HG02571 (cell line): Measurements from ENCODE around the gene TRIP6.

Experiments
- ATAC-seq: cut with Tn5 transposase; IDR thresholded peaks from one replicate; pipeline ENCODE4 v1.9.1; 2021; ENCODE audit warnings: mild to moderate bottlenecking, moderate library complexity; ENCODE audit not compliant: unreplicated experiment

The TRIP6 gene

DNA sequence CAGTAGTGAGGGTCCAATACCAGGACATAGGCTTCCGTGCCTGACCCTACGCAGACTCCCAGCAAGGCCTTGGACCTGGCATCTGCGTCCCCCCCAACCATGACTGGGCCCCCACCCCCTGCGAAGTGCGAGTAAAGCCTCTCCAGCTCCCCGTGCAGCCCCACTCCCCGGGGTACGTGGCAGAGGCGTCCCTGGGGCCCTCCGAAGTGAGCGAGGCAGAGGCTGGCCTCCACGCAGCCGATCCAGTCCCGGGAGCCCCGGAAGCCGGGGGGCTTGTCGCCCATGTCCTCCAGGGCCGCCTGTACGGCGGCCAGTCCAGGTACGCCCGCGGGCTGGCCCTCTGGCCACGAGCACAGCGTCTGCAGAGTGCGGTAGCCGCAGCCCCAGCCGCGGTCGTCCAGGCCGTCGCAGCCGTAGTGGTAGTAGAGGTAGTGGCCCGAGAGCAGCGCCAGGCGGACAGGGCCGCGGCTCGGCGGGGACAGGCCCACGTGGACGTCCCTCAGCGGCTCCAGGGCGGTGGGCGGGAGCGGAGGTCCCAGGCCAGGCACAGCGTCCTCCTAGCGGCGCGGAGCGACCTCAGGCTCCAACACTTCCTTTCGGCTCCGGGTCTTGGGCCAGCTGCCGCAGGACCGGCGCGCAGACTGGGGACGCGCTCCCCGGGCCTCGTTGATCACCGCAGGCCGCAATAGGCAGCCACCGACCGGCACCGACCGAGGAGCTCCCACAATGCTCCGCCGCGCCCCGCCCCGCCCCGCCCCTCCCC, 22.0 kb downstream of the TRIP6 start, which contains the start of gene UFSP1:
Gene UFSP1 (minus strand): TSS at position 728 of the 763 bp plus-strand sequence. CDS start 444 bp downstream, at position 284.
- ATAC-seq, result peak; percentile 33

DNA sequence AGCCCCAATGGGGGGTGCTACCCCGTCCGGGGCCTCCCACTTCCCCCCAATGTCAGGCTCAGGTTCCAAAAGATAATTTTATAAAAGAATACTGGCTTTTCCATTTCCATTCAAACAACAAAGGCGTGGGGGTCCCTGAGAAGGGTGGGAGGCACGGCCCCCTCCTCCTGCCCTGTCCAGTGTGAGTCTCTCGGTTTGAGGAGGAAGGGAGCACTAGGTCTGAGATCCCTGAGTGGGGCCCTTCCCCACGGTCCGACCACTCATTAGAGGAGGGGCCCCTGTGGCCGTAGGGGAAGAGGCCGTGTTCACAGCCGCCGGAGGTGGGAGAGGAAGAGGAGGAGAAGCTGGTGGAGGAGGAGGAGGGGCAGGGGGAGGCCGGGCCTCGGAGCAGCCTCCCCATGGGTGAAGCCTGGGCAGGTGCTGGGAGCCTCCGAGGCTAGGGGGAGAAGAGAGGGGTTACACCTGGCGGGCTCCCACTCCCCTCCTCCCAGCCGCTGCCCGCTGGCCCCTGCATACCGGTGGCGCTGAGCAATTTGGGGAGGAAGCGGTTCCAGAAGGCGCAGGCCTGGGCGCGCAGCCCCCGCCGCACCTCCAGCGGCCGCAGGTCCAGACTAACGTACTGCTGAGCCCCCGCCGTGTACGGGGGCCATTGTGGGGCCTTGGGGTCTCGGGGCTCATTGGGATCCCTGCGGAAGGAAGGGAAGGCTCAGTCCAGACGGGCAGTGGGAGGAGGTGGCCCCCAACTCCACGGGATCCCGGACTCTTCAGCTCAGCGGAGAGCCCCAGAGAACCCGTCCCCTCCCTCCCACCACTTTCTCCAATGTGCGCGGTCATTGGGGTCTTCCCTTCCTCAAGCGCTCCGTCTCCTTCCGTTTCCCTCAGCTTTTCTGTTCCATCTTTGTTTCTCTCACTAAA, 23.7 kb downstream of the TRIP6 start:
- no peak for ATAC-seq

DNA sequence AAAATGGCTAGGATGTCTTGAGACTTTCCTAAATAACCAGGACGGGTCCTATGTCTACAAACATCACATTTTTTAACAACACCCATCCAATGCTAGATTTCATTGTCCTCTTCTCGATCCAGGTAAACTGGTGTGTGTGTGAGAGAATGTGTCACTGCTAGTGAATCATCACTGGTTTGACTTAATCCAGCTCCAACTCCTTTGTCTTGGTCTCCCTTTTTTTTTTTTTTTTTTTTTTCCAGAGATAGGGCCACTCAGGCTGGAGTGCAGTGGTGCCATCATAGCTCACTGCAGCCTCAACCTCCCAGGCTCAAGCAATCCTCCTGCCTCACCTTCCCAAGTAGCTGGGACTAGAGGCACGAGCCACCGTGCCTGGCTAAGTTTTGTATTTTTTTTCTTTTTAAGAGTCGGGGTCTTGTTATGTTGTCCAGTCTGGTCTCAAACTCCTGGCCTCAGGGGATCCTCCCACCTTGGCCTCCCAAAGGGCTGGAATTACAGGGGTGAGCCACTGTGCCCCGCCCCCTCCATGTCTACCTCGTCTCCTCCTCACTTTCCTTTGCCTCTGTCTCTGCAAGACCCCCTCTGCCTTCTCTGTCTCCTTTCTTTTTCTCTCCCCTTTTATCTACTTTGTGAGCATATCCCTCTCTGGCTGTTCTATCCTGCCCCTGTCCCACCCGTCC, 24.5 kb downstream of the TRIP6 start:
- ATAC-seq, result no peak

DNA sequence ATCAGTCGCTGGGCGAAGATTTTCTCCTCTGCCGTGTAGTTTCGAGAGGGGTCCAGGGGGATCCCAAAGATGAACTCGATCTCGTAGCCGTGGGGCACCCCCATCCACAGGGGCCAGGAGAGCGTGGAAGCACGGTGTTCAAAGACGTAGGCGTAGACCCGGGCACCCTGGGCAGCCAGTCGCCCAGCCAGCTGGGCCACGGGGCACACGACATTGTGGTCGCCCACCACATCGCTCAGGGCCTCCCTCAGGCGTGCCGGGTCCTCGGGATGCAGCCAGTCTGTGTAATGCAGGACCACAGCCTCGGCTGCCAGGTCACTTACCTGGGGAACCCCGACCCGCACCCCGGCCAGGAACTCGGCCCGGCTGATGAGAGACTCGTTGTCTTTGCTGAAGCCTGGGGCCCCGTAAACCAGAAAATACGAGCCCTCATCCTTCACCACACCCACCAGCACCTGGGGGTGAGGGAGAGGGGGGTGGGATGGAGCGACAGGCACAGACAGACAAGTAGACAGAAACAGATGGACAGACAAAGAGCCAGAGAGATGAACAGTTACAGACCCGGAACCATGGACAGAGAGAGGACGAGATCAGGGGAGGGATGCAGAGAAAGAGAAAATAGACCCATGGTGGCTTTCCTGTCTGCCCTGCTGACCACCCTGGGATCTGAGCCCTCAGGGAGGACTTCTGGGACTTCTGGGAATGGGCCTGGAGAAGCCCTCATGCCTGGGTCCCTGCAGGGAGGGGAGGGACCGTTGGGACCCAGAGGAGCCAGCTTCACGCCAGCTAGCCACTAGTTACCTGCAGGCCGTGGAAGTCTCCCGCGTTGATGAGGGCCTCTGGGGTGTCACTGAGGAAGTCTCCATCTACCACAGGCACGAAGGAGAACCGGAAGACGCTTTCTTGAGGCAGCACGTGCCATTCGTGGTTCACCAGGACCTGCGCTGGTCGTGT, 25.5 kb downstream of the TRIP6 start:
- ATAC-seq, result no peak

DNA sequence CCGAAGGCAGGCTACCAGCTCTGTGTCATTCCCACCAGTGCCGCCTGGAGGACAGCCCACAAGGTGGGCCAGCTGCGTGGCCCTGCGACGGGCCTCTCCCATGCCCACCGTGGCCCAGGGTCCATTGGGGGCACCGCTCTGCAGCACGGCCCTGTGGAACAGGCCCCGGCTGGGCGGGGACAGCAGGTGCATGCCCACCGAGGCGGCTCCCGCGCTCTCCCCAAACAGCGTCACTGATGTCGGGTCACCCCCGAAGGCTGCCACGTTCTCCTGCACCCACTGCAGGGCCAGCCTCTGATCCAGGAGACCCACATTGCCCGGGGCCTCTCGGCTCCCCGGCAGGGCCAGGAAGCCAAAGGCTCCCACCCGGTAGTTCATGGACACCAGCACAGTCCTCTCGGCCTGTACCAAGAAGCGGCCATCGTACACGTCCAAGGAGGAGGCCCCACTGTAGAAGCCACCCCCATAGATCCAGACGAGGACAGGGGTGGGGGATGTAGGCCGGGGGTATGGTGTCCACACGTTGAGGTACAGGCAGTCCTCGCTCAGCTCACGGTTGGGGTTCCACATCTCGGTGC, 26.2 kb downstream of the TRIP6 start:
- ATAC-seq, result no peak

DNA sequence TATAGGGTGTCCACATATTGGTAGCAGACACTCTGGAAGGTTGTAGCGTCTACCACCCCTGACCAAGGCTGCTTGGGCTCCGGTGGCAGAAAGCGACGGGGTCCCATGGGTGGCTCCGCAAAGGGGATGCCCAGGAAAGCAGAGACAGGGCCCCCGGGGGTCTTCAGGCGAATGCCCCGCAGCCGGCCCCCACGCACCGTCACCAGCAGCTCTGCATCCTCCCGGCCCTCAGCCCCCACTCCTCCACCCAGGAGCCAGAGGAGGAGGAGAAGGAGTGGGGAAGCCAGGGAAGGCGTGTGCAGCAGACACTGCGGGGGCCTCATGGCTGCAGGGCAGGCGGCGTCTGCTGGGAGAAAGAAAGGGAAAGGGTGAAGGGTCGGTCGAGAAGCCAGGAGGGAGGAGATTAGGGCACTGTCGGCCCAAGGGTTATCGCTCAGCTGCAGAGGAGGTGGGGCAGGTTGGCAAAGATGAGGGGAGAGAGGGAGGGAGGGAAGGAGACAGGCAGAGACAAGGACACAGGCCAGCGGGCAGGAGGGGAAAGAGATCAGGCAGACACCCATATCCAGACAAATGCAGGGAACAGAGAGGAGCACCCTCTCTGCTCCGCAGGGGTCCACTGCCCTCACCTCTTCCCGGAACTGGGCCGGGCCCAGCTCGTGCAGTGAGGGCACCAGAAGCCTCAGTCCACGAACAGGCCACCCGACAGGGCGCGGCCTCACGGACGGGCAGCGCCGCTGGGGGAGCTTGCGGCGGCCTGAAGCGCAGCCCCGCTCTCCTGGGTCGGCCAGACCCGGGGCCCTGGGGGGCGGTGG, 26.9 kb downstream of the TRIP6 start:
- no peak for ATAC-seq

DNA sequence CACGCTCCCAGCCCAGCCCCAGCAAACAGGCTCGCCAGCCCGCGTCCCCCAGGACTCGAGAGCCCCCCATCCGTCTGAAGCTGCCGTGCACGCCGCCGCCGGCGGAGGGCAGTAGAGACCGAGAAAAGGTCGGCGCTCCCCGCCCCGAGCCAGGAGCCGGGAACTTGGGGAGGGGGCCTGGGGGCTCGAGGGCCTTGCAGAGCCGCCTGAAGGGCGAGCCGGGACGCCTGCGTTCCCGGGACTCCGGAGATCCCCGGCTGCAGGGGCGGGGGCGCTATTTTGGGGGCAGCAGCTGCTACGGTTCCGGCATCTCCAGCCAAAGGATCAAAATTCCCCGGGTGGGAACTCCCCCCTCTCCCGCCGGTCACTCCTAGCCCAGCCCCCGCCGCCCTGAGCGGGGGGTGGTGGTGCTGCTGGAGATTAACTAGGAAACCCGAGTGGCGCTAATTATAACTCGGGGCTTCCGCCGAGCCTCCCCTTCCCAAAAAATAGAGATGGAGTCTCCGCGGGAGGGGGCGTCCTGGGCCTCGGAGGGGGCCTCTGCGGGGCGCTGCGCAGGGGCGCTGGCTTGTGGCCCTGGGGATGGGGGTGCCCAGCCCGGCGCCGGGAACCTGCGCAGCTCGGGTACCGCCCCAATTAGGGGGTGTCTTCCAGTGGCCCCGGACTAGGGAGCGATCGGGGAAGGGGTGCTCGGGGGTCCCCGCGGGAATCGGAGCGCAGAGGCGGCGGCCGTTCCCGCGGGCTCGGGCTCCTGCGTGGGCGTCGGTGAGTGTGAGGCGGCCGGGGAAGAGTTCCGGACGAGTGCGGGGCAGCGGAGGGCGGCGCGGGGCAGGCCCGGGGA, 27.9 kb downstream of the TRIP6 start:
- ATAC-seq, result no peak

DNA sequence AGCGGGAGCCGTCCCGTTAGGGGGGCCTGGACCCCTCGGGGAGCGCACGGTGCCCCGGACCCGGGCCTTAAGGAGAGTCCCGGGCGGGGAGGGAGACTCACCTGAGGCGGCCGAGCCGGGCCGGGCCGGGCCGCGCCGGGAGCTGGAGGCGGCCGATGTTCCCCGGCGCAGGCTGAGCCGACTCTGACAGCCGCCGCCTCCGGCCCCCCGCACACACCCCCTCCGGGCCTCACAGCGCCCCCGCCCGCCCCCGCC, 28.4 kb downstream of the TRIP6 start, which contains the start of gene ACHE:
Gene ACHE (minus strand): TSS at position 188 of the 255 bp plus-strand sequence. CDS start 1,656 bp downstream, outside the sequence.
- ATAC-seq, result no peak

DNA sequence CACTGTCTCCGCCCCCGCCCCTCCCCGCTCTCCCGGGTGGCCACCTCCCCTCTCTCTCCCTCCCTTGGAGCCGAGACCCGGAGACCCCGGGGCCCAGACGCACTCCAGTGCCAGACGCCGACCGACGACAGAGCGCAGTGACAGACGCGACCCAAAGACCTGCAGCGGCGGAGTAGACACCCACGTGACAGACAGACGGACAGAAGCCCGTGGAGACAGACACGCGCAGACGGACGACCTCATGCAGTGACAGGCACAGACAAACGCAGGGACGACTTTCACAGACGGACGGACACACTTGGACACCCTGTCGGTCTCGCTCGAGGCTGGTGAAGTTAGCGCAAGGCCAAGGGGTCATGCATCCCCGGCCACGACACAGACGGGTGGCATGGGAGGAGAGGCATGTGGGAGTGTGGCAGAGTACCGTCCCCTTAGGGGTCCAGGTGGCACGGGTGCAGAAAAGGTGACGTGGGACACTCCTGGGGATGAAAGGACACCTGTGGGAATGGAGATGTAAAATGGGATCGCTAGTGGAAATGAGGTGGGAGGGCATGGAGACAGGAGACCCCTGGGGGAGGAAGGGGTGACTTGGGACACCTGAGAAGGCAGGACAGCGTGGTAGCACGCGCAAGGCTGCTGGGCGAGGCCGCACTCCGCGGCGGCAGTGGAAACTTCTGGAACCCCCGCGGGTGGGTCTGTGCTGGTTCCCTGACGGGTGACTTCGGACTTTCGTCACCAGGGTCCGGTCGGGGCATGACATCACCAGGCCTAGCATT, 29.0 kb downstream of the TRIP6 start:
- ATAC-seq, result no peak

DNA sequence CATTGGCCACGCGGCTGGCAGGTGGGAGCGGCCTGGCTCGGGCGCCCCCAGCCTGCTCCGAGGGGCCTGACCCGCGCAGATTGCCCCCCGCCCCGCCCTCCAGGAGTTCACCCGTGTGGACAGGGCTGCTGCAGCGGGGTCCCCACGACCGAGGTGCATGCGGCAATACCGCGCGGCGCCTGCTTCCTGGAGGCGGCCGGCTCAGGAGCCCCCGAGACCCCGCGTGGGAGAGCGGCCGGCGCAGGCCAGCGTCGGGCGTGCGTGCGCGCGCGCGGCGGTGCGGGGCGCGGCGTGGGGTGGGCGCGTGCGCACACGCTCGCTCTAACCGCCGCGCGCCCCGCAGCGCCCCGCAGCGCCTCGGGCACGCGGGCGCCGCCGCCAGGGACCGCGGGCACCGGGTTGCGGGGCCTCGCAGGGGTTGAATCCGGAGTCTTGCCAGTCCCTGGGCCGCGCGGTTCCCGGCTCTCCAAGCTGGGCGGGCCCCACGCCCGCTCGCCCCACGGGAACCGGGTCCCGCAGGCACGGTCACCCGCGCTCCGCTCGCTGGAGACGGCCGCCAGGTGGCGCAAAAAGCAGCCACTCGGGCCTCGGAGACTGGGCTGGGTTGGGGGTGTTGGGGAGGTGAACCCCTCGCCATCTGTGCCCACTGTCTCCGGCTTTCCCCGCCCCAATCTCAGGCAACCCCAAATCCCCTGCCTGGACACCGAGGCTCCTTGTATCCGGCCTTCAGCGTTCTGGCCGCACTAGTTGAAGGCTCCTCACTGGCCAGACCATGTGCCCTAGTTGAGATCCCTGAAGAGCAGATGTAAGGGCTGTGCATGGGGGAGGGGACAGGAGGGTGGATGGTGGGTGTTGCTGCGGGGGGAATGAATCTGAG, 29.8 kb downstream of the TRIP6 start:
- ATAC-seq, result no peak

DNA sequence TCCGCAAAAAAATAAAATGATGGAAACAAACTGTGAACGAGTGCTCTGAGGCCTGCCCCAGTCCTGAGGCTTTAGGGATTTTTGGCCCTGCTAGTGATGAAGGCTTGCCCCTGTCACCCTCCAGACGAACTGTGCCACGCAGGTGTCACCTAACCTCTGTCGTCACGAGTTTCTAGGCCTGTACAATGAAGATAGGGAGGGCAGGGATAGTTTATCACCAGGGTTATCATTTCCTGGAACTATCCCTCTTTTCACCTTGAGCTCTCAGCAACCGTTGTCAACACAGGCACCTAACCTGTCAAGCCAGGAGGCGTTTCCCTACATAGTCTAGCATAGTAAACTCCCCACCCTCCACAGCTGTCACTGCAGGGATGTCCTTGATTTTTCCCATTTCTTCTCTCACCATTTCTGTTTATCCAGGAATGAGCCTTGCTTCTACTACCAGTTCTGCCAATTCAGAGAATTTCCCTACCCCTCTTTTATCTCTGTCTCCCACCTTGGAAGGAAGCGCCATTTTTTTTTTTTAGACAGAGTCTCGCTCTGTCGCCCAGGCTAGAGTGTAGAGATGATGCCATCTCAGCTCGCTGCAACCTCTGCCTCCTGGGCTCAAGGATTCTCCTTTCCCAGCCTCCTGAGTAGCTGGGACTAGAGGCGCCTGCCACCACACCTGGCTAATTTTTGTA, 30.7 kb downstream of the TRIP6 start:
- ATAC-seq, result no peak

DNA sequence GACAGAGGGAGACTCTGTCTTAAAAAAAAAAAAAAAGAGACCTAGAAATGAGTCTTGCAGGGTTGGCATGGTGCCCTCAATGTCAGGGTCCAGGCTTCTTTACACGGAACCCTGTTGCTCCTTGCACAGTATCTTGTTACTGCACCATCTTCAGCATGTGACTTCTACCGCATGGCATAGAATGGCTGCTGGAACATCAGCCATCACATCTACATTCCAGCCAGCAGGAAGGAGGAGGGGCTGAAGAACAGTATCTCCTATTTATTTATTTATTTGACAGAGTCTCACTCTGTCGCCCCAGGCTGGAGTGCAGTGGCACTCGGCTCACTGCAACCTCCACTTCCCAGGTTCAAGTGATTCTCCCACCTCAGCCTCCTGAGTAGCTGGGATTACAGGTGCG, 32.2 kb downstream of the TRIP6 start:
- no peak for ATAC-seq

DNA sequence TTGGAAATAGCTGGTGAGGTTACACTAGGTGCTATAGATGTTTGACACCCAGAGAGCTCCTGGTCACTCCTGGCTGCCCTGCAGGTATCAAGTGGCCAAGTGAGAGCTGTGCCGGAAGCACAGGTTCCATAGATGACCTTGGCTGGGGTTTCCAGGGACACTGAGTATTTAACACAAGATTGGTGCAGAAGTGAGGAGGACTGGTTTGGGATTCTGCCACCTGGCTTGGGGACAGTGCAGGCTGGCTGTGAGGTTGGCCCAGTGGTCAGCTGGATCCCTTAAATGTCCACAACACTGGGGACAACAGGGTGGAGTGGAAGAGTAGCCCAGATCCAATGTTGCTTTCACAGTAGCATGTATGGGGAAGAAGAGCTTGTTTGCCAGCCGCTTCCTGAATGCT, 33.8 kb downstream of the TRIP6 start:
- no peak for ATAC-seq

DNA sequence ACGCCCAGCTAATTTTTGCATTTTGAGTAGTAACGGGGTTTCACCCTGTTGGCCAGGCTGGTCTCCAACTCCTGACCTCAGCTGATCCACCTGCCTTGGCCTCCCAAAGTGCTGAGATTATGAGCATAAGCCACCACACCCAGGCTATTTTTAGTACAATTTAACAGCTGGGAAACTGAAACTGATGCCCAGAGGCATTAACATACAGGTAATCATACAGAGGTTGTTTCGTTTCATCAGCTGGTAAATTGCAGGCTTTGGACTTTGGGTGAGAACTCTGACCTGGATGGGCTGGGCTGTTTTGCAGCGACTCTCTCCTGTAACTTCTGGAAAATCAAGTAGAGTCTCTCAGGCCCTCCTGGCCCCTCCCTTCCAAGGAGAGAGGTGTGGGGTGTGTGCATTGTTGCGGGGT, 34.7 kb downstream of the TRIP6 start:
- no peak for ATAC-seq

DNA sequence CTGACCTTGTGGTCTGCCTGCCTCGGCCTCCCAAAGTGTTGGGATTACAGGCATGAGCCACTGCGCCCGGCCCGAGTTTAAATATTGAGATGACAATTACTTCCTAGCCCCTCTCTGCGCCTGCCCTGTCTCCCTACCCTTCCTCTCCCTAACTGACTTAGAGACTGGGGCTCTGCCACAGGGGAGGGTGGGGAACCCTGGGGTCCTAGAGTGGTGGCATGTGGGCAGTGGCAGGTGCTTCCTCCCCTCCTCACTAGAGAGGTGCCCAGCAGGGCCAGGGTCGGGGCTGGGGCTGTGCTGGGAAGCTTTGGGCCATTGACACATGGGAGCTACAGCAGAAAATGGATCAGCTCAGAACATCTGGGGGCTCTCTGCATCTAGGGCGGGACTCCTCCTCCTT, 35.5 kb downstream of the TRIP6 start:
- ATAC-seq, result no peak

DNA sequence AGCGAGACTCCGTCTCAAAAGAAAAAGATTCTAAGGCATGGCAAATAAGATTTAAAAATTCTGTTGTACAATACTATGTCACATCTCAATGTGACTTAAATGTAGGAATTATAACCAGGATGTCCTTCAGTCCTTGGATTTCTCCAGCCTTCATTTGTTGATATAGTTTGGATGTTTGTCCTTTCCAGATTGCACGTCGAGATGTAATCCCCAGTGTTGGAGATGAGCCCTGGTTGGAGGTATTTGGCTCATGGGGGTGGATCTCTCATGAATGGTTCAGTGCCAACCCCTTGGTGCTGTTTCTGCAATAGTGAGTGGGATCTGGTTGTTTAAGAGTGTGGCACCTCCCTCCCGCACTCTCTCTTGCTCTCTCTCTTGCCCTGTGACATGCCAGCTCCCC, 41.3 kb downstream of the TRIP6 start:
- no peak for ATAC-seq
